ENCODE measurements around the gene DHH.
"Not testable (repeated sequence)": the region's sequence is repeated elsewhere in the genome, so short reads cannot be mapped to it uniquely, and the experiment has no call there.

DHH gene

GRCh38 chr12:49094160-49094974 is at the start of gene DHH:
DHH (minus strand) TSS chr12:49094801; CDS start chr12:49094512, 289 bp downstream.
- DNase-seq (ENCODE audit: low spot score) = no peak

DNA sequence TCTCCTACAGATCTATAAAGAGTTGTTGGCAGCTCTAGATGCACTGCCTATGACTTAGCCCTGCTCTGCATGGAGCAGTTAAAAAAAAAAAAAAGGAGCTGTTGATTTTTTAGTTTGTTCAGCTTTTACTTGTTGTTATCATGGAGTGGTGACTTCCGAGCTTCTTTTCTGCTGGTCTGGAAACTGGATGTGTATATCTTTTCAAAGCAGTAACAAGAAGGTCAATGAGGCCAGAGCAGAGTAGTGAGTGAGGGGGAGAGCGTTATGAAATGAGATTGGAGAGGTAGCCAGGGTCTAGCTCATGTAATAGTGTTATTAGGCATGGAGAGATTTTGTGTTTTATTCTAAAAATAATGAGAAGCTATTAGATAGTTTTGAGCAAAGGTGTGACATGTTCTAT is 49.8 kb upstream of the DHH start:
- no peak for DNase-seq (ENCODE audit: low spot score)

DNA sequence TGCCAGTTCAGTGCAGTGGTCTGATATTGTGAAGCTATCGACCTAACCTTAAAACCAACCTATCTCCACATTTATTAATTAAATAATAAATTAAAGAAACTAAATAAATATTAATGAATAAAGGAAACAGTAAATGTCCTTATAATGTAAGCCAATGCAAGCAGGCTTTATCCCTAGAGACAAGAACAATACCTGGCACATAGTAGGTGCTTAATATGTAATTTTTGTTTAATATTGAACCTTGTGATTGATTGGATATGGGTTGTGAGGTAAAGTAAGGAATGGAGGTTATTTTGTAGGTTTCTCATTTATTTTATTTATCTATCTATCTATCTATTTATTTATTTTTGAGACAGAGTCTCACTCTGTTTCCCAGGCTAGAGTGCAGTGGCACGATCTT is 44.4 kb upstream of the DHH start:
- DNase-seq (ENCODE audit: low spot score) = no peak

- DNase-seq (ENCODE audit: low spot score) = no peak
Measured at GRCh38 chr12:49138587-49138986, 44.0 kb upstream of the DHH start.

GRCh38 chr12:49137476-49137875 is 42.9 kb upstream of the DHH start:
- no peak for DNase-seq (ENCODE audit: low spot score)

DNA sequence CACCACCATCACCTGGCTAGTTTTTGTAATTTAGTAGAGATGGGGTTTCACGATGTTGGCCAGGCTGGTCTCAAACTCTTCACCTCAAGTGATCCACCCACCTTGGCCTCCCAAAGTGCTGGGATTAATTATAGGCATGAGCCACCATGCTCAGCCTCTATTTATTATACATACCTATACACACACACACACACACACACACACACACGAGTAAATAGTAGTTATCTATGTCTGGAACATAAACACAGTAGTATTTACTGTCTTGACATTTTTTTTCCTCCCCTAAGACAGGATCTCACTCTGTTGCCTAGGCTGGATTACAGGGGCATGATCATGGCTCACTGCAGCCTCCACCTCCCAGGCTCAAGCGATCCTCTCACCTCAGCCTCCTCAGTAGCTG is 42.4 kb upstream of the DHH start:
- not testable (repeated sequence) for DNase-seq (ENCODE audit: low spot score)

DNA sequence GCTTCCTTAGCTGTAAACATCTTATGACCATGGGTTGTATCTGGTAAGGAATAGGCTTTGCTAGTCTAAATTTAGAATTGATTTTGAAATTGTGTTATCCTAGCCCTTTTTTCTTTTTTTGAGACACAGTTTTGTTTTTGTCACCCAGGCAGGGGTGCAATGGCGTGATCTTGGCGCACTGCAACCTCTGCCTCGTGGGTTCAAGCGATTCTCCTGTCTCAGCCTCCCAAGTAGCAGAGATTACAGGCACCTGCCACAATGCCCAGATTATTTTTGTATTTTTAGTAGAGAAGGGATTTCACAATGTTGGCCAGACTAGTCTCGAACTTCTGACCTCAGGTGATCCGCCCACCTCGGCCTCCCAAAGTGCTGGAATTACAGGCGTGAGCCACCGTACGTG is 39.0 kb upstream of the DHH start:
- no peak for DNase-seq (ENCODE audit: low spot score)

- no peak for DNase-seq (ENCODE audit: low spot score)
Measured at GRCh38 chr12:49133014-49133413, 38.4 kb upstream of the DHH start.

- DNase-seq (ENCODE audit: low spot score) = no peak
Measured at GRCh38 chr12:49131894-49132461, 37.4 kb upstream of the DHH start.

DNA sequence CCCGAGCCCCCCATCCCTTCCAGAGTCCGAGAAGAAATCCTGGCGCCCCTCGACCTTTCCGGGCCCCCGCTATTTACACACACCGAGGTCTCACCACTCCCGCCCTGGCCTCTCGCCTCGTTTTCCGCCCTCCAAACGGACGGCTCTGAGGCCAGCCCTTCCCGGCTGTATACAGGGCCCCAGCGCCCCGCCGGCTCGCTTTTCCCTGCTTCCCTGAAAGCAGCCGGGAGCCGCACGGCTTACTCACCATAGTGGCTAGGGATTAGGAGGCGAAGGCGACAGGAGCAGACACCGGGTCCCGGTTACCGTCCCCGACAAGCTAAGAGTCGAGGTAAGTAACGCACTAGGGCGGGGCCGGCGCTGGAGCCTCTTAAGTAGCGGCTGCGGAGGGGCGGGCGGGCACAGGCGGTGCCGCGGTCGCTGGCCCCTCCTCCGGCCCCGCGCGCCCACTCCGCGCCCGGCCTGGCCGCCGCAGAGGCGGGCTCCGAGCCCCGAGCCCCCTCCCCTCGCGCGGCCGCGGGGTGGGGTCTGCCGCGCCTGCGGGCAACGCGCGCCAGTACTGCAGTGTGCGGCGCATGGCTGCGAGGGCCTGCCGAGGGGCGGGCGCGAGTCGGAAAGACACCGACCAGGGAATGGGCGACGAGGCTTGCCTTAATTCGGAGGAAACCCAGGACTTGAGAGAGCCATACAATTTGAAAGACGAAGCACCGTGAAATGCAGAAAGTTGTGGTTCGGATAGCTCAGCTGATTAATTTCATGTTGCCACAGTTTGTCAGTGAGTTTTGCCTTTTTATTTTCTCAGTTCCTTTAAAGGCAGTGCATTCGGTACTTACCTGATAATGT is 36.7 kb upstream of the DHH start, which contains the start of gene TUBA1B:
Gene TUBA1B (minus strand): TSS at position 345 of the 843 bp plus-strand sequence. CDS start 95 bp downstream, at position 250.
- DNase-seq (ENCODE audit: low spot score) = peak; percentile 92

GRCh38 chr12:49130151-49131050 is 35.8 kb upstream of the DHH start:
- DNase-seq (ENCODE audit: low spot score) = peak; percentile 94

DNA sequence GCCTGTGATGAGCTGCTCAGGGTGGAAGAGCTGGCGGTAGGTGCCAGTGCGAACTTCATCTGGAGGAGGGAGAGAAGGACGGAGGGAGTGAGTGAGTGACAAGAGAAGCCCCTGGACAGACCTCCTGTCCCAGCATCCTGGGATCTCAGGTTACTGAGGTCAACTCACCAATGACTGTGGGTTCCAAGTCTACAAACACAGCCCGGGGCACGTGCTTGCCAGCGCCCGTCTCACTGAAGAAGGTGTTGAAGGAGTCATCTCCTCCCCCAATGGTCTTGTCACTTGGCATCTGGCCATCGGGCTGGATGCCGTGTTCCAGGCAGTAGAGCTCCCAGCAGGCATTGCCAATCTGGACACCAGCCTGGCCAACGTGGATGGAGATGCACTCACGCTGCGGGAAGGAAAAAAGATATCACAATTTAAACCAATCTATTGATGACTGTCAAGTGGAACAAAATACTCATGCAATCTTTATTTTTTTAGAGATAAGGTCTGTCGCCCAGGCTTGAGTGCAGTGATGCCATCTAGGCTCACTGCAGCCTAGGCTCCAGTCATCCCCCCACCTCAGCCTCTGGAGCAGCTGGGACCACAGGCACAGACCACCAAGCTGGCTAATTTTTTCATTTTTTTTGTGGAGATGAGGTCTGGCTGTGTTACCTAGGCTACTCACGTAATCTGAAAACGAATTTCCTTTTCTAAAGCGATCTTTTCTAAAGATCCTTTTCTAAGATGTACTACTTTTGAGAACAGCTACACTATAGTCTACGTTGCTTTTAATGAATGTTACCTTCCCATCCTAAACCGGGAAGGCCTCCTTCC is 34.9 kb upstream of the DHH start:
- DNase-seq (ENCODE audit: low spot score) = no peak

DNA sequence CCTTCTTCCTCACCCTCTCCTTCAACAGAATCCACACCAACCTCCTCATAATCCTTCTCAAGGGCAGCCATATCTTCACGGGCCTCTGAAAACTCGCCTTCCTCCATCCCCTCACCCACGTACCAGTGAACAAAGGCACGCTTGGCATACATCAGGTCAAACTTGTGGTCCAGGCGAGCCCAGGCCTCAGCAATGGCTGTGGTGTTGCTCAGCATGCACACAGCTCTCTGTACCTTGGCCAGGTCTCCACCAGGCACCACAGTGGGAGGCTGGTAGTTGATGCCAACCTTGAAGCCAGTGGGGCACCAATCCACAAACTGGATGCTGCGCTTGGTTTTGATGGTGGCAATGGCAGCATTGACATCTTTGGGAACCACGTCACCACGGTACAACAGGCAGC is 33.4 kb upstream of the DHH start:
- not testable (repeated sequence) for DNase-seq (ENCODE audit: low spot score)

- DNase-seq (ENCODE audit: low spot score) = no peak
Measured at GRCh38 chr12:49126852-49127763, 32.5 kb upstream of the DHH start.

- no peak for DNase-seq (ENCODE audit: low spot score)
Measured at GRCh38 chr12:49121047-49121696, 26.6 kb upstream of the DHH start.

GRCh38 chr12:49111206-49111605 is 16.6 kb upstream of the DHH start:
- no peak for DNase-seq (ENCODE audit: low spot score)

DNA sequence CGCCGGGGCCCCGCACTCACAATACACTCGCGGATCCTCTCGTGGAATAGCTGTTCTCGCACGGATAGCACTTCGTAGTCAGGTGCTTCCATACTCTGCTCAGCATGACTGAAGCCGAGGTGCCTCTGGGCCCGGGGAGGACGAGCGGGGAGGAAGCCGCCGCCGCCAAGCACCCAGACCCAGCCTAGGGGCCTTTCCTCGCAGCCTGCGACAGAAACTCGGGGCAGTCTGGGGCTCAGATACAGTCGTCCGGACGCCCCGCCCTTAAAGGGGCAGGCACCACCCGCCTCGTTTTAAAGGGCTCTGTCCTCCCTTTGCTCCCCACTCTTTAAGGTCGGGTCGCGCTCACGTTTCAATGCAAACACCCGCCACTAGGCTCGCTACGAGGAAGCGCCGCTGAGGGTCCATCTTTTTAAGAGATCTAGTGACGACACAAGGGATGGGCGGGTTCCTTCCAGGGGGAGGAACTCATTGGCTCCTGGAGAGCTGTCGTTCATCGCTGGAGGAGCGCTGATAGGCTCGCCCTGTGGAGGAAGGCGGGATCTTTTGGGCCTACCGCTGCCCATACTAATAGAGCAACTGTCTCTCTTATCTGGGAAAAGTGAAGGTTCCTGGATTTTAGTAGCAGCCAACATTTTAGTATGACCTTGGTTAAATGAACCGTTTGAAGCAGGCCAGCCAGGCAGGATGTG is 16.0 kb upstream of the DHH start, which contains the start of gene LMBR1L:
Gene LMBR1L (minus strand): TSS at position 384 of the 692 bp plus-strand sequence. CDS start 292 bp downstream, at position 92.
- peak; percentile 99 for DNase-seq (ENCODE audit: low spot score)
